IPS-15b (cell line): Measurements from ENCODE around the gene RARRES2.
"Not testable (repeated sequence)": the region's sequence is repeated elsewhere in the genome, so short reads cannot be mapped to it uniquely, and the experiment has no call there.

Source experiments
- H3K27me3 ChIP-seq: one replicate; pipeline ENCODE4 v1.6.1; 2013; ENCODE audit warnings: low read length; ENCODE audit not compliant: control insufficient read depth, insufficient read depth
- H3K36me3 ChIP-seq: one replicate; pipeline ENCODE4 v1.6.1; 2013; ENCODE audit warnings: low read length; ENCODE audit not compliant: control insufficient read depth, insufficient read depth
- H3K4me1 ChIP-seq: one replicate; pipeline ENCODE4 v1.6.1; 2013; ENCODE audit warnings: mild to moderate bottlenecking, low read length; ENCODE audit not compliant: control insufficient read depth, insufficient read depth
- H3K4me3 ChIP-seq: one replicate; pipeline ENCODE4 v1.5.1; 2013; ENCODE audit warnings: low read depth, low read length
- H3K9ac ChIP-seq: one replicate; pipeline ENCODE4 v1.6.1; 2013; ENCODE audit warnings: low read depth, mild to moderate bottlenecking, low read length
- H3K9me3 ChIP-seq: one replicate; pipeline ENCODE4 v1.6.1; 2013; ENCODE audit warnings: mild to moderate bottlenecking, low read length; ENCODE audit not compliant: control insufficient read depth, insufficient read depth

RARRES2 gene

DNA sequence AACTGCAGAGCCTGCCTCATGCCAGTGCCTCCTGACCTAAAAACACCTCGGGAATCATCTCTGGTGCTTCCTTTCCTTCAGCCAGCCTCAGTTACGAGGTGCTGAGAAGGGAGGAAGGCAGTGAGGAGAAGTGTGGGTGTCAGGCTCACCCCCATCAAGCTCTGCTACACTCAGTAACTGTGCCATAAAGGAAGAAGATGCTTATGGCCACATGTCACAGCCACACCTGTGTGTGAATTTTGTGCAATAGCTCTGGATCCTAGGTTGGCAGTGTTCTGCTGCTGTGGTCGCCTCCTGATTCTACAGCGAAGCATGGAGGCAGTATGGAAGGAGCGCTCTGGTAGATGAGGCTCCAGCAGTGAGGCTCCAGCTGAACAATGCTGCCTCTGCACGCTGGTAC lies 52.6 kb downstream of the RARRES2 start:
- not testable (repeated sequence) for H3K4me3 ChIP-seq, H3K9me3 ChIP-seq, H3K27me3 ChIP-seq, H3K4me1 ChIP-seq, H3K9ac ChIP-seq, H3K36me3 ChIP-seq
